TTC549 (cell line): ENCODE measurements around the gene RBM42.
"Not testable (repeated sequence)": the region's sequence is repeated elsewhere in the genome, so short reads cannot be mapped to it uniquely, and the experiment has no call there.

Experiments used
- FAIRE-seq: peaks from 2 replicates; lab custom pipeline; 2012; peaks lifted over from hg19 to GRCh38; lab: Jason Lieb, UNC

The RBM42 gene

DNA sequence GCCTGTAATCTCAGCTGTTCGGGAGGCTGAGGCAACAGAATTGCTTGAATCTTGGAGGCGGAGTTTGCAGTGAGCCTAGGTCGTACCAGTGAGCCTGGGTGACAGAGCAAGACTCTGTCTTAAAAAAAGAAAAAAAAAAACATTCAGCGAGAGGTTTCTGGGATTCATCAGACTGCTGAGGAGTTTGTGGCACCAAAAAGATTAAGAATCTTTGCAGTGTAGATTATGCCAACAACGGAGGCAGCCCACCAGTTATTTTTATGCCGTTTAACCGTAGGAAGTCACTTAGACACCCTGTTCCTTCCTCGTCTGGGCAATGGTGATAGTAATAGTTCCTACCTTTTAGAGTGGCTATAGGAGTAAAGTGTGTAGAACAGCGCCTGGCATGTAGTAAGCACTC is 21.7 kb downstream of the RBM42 start:
- FAIRE-seq = no peak

DNA sequence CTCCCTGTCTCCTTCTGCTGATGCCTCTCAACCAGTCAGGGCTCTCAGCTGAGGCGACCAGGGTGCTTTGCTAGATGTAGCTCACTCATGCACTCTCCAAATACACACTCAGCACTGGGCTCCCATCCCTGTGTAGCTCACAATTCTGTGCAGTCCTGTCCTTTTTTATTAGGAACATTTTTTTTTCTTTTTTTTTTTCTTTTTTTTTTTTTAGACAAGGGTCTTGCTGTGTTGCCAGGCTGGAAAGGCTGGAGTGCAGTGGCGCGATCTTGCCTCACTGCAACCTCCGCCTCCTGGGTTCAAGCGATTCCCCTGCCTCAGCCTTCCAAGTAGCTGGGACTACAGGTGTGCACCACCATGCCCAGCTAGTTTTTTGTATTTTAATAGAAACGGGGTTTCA is 26.0 kb downstream of the RBM42 start:
- FAIRE-seq = not testable (repeated sequence)

DNA sequence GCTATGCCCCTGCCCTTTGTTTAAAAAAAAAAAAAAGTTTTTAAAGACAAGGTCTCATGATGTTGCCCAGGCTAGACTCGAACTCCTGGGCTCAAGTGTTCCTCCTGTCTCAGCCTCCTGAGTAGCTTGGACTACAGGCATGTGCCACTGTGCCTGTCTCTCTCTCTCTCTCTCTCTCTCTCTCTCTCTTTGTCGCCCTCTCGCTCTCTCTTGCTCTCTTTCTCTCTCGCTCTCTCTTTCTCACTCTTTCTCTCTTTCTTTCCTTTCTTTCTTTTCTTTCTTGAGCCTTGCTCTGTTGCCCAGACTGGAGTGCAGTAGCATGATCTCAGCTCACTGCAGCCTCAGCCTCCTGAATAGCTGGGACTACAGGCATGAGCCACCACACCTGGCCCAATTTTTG is 26.8 kb downstream of the RBM42 start:
- FAIRE-seq = no peak

DNA sequence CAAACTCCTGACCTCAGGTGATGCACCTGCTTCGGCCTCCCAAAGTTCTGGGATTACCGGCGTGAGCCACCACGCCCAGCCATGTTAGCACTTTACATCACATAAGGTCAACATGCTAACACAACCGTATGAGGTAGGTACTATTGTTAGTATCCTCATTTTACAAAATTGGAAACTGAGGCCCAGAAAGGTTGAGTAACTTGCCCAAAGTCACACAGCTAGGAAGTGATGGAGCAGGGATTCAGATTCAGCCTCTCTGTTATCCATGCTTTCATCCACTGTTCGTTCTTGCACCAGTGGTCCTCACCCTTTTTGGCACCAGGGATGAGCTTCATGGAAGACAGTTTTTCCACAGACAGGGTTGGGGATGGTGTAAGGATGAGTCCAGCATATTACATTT is 27.9 kb downstream of the RBM42 start:
- FAIRE-seq = no peak

DNA sequence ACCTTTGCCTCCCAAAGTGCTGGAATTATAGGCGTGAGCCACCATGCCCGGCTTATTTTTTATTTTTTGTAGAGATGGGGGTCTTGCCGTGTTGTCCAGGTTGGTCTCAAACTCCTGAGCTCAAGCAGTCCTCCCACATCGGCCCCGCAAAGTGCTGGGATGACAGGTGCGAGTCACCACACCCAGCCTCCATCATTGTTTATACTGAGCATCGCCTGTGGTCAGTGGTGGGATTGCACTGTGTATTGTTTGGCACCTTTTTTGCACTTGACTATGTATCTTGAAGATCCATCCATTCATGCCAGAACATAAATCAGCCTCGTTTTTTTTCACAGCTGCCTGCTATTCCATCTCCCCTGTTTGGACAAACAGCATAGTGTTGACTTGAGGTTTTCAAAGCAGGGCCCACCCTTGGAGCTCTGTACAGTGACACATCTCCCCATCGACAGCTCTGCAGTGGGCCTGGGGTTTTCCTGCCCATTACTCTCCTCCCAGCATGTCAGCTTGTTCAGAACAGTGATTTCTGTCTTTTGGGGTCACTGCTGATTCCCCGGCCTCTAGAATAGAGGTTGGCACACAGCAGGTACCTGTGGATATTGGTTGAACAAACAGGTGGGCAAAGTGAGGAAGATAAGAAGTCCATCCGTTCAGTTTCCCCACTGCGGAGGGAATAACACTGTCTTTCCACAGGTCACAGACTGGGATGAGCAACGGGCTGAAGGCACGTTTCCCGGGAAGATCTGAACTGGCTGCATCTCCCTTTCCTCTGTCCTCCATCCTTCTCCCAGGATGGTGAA is 29.3 kb downstream of the RBM42 start:
- FAIRE-seq = no peak

DNA sequence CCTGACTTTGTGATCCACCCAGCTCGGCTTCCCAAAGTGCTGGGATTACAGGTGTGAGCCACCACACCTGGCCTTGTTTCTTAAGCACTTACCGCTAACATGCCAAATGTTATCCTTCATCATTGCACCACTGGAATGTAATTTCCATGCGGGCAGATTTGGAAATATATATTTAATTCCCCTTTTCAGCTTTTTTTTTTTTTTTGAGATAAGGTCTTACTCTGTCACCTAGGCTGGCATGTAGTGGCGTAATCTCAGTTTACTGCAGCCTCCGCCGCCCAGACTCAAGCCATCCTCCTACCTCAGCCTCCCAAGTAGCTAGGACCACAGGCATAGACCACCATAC is 33.1 kb downstream of the RBM42 start:
- FAIRE-seq = no peak

DNA sequence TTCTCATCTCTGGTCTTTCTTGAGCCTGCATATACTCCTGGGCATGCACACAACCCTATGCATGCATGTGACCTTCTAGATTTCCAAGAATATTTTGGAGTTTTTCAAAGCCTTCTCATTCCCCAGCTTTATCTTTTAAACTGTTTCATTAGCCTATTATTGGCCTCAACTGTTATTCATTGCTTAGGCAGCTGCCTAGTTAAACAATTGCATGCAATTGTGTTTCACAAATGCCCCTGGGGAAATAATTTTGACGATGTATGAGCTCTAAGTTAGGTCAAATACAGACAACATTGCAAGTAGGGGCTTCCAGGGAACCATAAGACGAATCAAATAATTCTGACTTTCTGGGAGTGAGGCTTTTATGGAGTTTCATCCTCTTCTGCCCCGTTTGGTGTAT is 35.1 kb downstream of the RBM42 start:
- FAIRE-seq = no peak

DNA sequence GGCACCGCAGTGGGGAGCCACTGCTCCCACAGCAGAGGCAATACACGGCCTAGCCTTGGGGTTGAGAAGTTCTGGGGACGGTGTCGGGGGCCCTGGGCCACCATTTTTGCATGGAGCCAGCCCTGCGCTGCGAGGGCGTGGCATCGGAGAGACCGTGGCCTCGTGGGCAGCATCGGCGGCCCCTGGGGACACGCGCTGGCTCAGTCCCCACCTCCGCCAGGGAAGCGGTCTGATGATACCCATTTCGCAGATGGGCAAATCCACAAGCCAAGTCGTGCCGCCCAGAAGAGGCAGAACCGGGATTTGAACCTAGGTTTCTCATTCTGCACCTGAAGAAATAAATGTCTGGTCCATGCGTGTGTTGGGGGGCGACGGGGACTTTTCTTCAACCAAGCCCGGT is 36.3 kb downstream of the RBM42 start:
- no peak for FAIRE-seq

DNA sequence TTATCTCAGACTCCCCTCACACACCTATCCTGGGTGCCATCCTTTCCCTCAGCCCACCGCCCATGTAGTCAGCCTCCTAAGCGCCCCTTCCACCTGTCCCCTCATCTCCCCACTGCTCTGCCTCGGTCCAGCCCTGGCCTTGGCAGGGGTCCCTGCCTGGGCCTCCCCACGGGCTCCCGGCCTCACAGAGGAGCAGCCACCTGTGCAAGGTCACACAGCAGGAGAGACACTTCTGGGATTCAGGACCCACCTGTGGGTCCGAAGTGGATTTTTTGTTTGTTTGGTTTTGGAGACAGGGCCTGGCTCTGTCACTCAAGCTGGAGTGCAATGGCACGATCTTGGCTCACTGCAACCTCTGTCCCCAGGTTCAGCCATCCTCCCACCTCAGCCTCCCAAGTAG is 36.8 kb downstream of the RBM42 start:
- FAIRE-seq = no peak

DNA sequence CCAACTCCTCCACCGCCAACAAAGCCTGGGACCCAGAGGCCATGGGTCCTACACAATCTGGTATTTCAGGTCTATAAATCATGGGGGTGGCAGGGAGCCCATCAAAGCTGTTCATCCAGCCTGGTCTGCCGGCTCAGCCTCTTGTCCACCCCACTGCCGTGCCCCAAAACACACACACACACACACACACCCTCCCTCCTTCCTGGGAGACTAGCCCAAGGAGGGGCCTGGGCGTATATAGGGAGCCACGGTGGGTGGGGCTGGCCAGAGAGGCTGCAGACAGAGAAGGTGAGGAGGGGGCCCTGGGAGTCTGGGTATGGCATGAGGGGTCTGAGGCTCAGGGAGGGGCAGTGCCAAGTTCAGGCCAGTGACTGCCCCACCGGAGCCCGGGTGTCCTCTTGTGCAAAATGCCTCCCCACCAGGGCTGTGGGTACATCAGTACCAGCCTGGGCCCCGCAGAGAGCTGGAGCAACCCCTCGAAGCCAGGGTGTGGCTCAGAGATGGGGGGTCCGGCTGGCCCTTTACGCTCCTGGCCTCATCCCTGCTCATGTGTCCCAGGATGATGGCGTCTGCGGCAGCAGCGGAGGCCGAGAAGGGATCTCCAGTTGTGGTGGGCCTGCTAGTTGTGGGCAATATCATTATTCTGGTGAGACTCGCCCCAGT is 37.5 kb downstream of the RBM42 start, which contains the start of gene UPK1A:
UPK1A (plus strand) TSS at position 267 of the 663 bp plus-strand sequence; CDS start at position 563, 296 bp downstream.
- FAIRE-seq = no peak

DNA sequence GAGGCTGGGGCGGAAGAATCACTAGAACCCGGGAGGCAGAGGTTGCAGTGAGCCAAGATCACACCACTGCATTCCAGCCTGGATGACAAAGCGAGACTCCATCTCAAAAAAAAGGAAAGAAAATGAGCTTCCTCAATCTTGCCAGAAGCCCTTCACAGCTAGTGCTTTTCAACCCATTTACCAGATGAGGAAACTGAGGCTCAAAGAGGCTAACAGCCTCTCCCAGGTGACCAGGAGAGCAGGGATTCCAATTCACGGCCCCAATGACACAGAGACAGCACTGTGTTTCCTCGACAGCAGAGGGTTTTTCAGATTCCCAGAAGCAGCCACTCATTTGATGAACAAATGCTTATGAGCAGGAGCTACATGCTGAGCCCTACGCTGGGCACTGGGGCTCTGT is 40.7 kb downstream of the RBM42 start:
- FAIRE-seq = no peak

DNA sequence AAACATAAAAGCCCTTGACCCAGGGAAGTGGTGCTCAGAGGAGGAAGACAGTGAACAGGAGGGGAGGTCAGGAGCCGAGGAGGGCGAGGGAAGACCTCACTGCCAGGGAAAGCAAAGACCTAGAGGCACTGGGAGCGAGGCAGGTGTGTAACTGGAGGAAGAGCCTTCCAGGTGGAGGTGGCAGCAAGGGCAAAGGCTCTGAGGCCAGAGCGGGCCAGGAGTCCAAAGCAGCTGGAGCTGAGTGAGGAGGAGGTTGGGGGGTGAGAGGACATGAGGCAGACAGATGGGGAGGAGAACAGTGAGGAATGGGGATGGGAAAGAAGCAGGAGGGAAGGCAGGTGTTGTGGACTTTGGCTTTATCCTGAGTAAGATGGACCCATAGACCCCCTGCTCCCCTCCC is 41.1 kb downstream of the RBM42 start:
- FAIRE-seq = no peak

DNA sequence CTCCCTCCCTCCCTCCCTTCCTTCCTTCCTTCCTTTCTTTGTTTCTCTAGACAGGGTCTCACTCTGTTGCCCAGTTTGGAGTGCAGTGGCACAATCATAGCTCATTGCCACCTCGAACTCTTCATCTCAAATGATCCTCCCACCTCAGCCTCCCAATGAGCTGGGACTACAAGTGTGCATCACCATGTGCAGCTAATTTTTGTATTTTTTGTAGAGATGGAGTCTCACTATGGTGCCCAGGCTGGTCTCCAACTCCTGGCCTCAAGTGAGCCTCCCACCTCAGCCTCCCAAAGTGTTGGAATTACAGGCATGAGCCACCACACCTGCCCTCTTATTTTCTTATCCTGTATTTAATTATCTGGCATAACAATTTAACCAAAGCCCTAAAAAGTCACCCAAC is 41.9 kb downstream of the RBM42 start:
- no peak for FAIRE-seq

DNA sequence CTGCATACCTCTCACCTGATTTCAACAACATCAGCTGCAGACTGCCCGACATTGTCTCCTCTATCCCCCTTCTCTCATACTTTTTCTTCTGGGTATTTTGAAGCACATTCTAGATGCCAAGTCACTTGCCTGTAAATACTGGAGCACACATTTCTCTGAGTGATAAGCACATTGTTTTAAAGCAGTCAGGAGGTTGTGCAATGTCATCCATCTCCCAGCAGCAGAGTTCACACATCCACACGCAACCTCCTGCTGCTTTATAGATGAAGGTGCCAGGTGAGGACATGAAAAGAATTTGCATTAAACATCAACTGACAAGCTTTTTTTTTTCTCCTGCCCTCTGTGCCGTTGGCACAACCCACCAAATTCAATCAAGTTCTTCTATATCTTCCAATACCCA is 43.0 kb downstream of the RBM42 start:
- FAIRE-seq = no peak

DNA sequence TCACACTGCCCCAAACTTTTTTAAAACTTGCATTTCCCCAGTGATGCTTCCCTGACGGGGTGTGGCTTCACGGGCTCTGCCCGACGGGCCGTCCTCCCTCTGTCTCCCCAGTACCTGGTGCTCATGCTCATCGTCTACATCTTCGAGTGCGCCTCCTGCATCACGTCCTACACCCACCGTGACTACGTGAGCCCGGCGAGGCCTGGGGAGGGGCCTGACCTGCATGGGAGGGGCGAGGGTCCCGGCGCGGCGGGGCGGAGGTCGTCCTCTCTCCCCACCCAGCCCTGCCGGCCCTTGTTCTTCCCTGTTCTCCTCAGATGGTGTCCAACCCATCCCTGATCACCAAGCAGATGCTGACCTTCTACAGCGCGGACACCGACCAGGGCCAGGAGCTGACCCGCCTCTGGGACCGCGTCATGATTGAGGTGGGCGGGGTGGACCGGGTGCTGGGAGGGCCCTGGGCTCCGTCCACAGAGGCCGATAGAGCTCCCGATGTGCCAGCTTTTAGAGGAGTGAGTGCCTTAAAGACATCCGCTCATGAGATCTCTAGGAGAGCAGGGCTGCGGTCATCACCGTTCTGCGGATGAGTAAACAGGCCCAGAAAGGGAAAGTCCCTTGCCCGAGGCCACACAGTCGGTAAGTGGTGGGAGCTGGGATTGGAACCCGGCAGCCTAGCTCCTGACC is 44.4 kb downstream of the RBM42 start:
- no peak for FAIRE-seq

DNA sequence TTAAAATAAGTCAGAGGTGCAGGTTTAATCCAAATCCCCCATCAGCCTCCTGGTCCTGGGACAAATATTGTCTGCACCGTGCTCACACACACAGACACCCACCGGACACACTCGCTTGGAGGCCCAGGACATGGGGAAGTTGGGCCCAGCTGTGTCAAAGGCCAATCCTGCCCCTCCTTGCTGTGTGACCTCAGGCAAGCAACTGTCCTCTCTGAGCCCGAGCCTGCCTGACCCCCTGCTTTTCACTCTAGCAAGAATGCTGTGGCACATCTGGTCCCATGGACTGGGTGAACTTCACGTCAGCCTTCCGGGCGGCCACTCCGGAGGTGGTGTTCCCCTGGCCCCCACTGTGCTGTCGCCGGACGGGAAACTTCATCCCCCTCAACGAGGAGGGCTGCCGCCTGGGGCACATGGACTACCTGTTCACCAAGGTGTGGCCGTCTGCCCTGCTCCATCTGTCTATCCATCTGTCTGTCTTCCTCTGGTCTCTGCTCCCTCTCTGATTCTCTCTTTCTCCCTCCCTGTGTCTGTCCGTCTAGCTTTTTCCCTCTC is 46.8 kb downstream of the RBM42 start:
- FAIRE-seq = no peak
